ENCODE measurements around the gene ALPP. TPM values are rescaled to one million over a fixed set of nuclear protein-coding genes. Genes with fewer than 3 reads are reported as not detected.
"Not testable (repeated sequence)": the region's sequence is repeated elsewhere in the genome, so short reads cannot be mapped to it uniquely, and the experiment has no call there.

Gene ALPP
- total RNA-seq, 1 experiment from 2014 or later: 0.45 TPM

GRCh38 chr2:232363784-232364615 lies 14.6 kb upstream of the ALPP start:
- DNase-seq (ENCODE audit: low read depth in 1 of 2, low spot score in 2 of 2): no peak
- no peak overlapping the region for H3K4me3 ChIP-seq
- H3K9me3 ChIP-seq (replicated peaks): no peaks in the 10 kb centered on the region
- no peaks in the 10 kb centered on the region for H3K27me3 ChIP-seq (replicated peaks)
- no peaks in the 10 kb centered on the region for H3K36me3 ChIP-seq
- peaks cover 10% of the 10 kb centered on the region for H3K4me1 ChIP-seq (replicated peaks)
- no peak overlapping the region for H3K27ac ChIP-seq

GRCh38 chr2:232364806-232365594 lies 13.6 kb upstream of the ALPP start:
- not testable (repeated sequence) for H3K36me3 ChIP-seq; H3K9me3 ChIP-seq (replicated peaks); H3K27ac ChIP-seq; H3K4me3 ChIP-seq; H3K27me3 ChIP-seq (replicated peaks); H3K4me1 ChIP-seq (replicated peaks); DNase-seq (ENCODE audit: low read depth in 1 of 2, low spot score in 2 of 2)

GRCh38 chr2:232365621-232366321 lies 12.8 kb upstream of the ALPP start:
- Histone ChIP-seq H3K4me3 (no peak overlapping the region), H3K27ac (no peak overlapping the region), H3K9me3 (replicated peaks) (no peaks in the 10 kb centered on the region), H3K36me3 (no peaks in the 10 kb centered on the region), H3K4me1 (replicated peaks) (peaks cover 10% of the 10 kb centered on the region), H3K27me3 (replicated peaks) (no peaks in the 10 kb centered on the region)
- no peak for DNase-seq (ENCODE audit: low read depth in 1 of 2, low spot score in 2 of 2)

GRCh38 chr2:232366461-232366860 lies 12.1 kb upstream of the ALPP start:
- not testable (repeated sequence) for H3K9me3 ChIP-seq (replicated peaks)

GRCh38 chr2:232367016-232367415 lies 11.5 kb upstream of the ALPP start:
- Histone ChIP-seq H3K36me3 (no peaks in the 10 kb centered on the region), H3K4me1 (replicated peaks) (peaks cover 10% of the 10 kb centered on the region), H3K27ac (no peak overlapping the region), H3K9me3 (replicated peaks) (no peaks in the 10 kb centered on the region), H3K27me3 (replicated peaks) (no peaks in the 10 kb centered on the region), H3K4me3 (no peak overlapping the region)
- DNase-seq (ENCODE audit: low read depth in 1 of 2, low spot score in 2 of 2): no peak

More at GRCh38 chr2:232366461-232366860, 12.1 kb upstream of the ALPP start:
- H3K4me3 ChIP-seq; DNase-seq (ENCODE audit: low read depth in 1 of 2, low spot score in 2 of 2); H3K4me1 ChIP-seq (replicated peaks); H3K27me3 ChIP-seq (replicated peaks); H3K27ac ChIP-seq; H3K36me3 ChIP-seq: not testable (repeated sequence)

GRCh38 chr2:232367591-232368233 lies 10.8 kb upstream of the ALPP start:
- Histone ChIP-seq H3K27ac (no peak overlapping the region), H3K9me3 (replicated peaks) (no peaks in the 10 kb centered on the region), H3K4me3 (no peak overlapping the region), H3K4me1 (replicated peaks) (peaks cover 10% of the 10 kb centered on the region), H3K36me3 (no peaks in the 10 kb centered on the region), H3K27me3 (replicated peaks) (no peaks in the 10 kb centered on the region)
- DNase-seq (ENCODE audit: low read depth in 1 of 2, low spot score in 2 of 2): no peak

GRCh38 chr2:232368311-232368731 lies 10.2 kb upstream of the ALPP start:
- Histone ChIP-seq H3K27ac (no peak overlapping the region), H3K27me3 (replicated peaks) (no peaks in the 10 kb centered on the region), H3K9me3 (replicated peaks) (no peaks in the 10 kb centered on the region), H3K4me1 (replicated peaks) (peaks cover 10% of the 10 kb centered on the region), H3K36me3 (no peaks in the 10 kb centered on the region), H3K4me3 (no peak overlapping the region)
- no peak for DNase-seq (ENCODE audit: low read depth in 1 of 2, low spot score in 2 of 2)

- no peaks in the 10 kb centered on the region for H3K36me3 ChIP-seq
- peaks cover 5% of the 10 kb centered on the region for H3K4me1 ChIP-seq (replicated peaks)
- H3K9me3 ChIP-seq (replicated peaks): no peaks in the 10 kb centered on the region
- no peak overlapping the region for H3K4me3 ChIP-seq
- DNase-seq (ENCODE audit: low read depth in 1 of 2, low spot score in 2 of 2): no peak
- H3K27me3 ChIP-seq (replicated peaks): no peaks in the 10 kb centered on the region
- H3K27ac ChIP-seq: no peak overlapping the region
These were observed 9.2 kb upstream of the ALPP start for GRCh38 chr2:232369126-232369951.

- H3K4me3 ChIP-seq; H3K9me3 ChIP-seq (replicated peaks); H3K27ac ChIP-seq; DNase-seq (ENCODE audit: low read depth in 1 of 2, low spot score in 2 of 2); H3K27me3 ChIP-seq (replicated peaks); H3K4me1 ChIP-seq (replicated peaks); H3K36me3 ChIP-seq: not testable (repeated sequence)
These were observed 8.5 kb upstream of the ALPP start for GRCh38 chr2:232370007-232370406.

GRCh38 chr2:232372231-232373208 lies 6.0 kb upstream of the ALPP start:
- no peaks in the 10 kb centered on the region for H3K36me3 ChIP-seq
- H3K9me3 ChIP-seq (replicated peaks): no peaks in the 10 kb centered on the region
- no peak overlapping the region for H3K27ac ChIP-seq
- no peaks in the 10 kb centered on the region for H3K4me1 ChIP-seq (replicated peaks)
- no peak overlapping the region for H3K4me3 ChIP-seq
- H3K27me3 ChIP-seq (replicated peaks): no peaks in the 10 kb centered on the region
- no peak for DNase-seq (ENCODE audit: low read depth in 1 of 2, low spot score in 2 of 2)

GRCh38 chr2:232374356-232374755 lies 4.2 kb upstream of the ALPP start:
- H3K27ac ChIP-seq: no peak overlapping the region
- no peaks in the 10 kb centered on the region for H3K9me3 ChIP-seq (replicated peaks)
- DNase-seq (ENCODE audit: low read depth in 1 of 2, low spot score in 2 of 2): no peak
- no peak overlapping the region for H3K4me3 ChIP-seq
- no peaks in the 10 kb centered on the region for H3K36me3 ChIP-seq
- no peaks in the 10 kb centered on the region for H3K27me3 ChIP-seq (replicated peaks)
- H3K4me1 ChIP-seq (replicated peaks): no peaks in the 10 kb centered on the region

GRCh38 chr2:232375164-232375563 lies 3.4 kb upstream of the ALPP start:
- Histone ChIP-seq H3K27me3 (replicated peaks) (no peaks in the 10 kb centered on the region), H3K27ac (no peak overlapping the region), H3K4me1 (replicated peaks) (no peaks in the 10 kb centered on the region), H3K4me3 (no peak overlapping the region), H3K9me3 (replicated peaks) (no peaks in the 10 kb centered on the region), H3K36me3 (no peaks in the 10 kb centered on the region)
- no peak for DNase-seq (ENCODE audit: low read depth in 1 of 2, low spot score in 2 of 2)
